IMR-90 (cell line): ENCODE data around the gene RC3H2. TPM values are rescaled to one million over a fixed set of nuclear protein-coding genes. Genes with fewer than 3 reads are reported as not detected.
A peak's percentile ranks its signal among the peaks of the same experiment; 100 is the strongest.

Experiments used
- ATAC-seq: fragments of 200-7000 bp; cut with Tn5 transposase; 2 replicates; pipeline ENCODE4 v1.9.1; 2020; ENCODE audit warnings: low read depth, mild to moderate bottlenecking, moderate library complexity
- BruUV-seq: library from RNA; stranded (reverse); fragments of 400-500 nt; replicated peaks from 2 replicates; lab custom pipeline; 2021; lab: Mats Ljungman, UMichigan
- CTCF ChIA-PET: fragments of 300-600 bp; formaldehyde crosslinking; extraction: SDS; loops from one replicate; lab custom pipeline; 2021; ENCODE audit warnings: antibody characterized with exemption; lab: Yijun Ruan, JAX
- POLR2A ChIA-PET: fragments of 300-600 bp; sonication (Branson Sonifier 250); formaldehyde crosslinking; loops from one replicate; lab custom pipeline; 2022; ENCODE audit warnings: antibody characterized with exemption; ENCODE audit not compliant: unreplicated experiment; lab: Charles Lee
- DNase-seq: peaks from one replicate; pipeline ENCODE4 v3.0.0; 2013
- H2AFZ ChIP-seq: replicated peaks from 2 replicates; pipeline ENCODE3; 2013; ENCODE audit warnings: low read length, mild to moderate bottlenecking; ENCODE audit not compliant: poor library complexity
- H2AK5ac ChIP-seq: 2 replicates; pipeline ENCODE4 v1.6.1; 2013; ENCODE audit warnings: low read depth, low read length, inconsistent platforms
- H2AK9ac ChIP-seq: replicated peaks from 2 replicates; pipeline ENCODE3; 2013; ENCODE audit warnings: mild to moderate bottlenecking, low read depth, low read length, moderate library complexity; ENCODE audit not compliant: poor library complexity
- H2BK120ac ChIP-seq: 2 replicates; pipeline ENCODE4 v1.6.1; 2013; ENCODE audit warnings: low read depth, low read length, inconsistent platforms
- H2BK15ac ChIP-seq: 3 replicates; pipeline ENCODE4 v1.6.1; 2013; ENCODE audit warnings: low read depth, low read length, inconsistent platforms
- H2BK20ac ChIP-seq: 2 replicates; pipeline ENCODE4 v1.6.1; 2013; ENCODE audit warnings: low read depth, mild to moderate bottlenecking, inconsistent platforms, low read length, moderate library complexity
- H2BK5ac ChIP-seq: 2 replicates; pipeline ENCODE4 v1.6.1; 2013; ENCODE audit warnings: mild to moderate bottlenecking, low read depth, low read length, inconsistent platforms; ENCODE audit not compliant: poor library complexity, severe bottlenecking
- H3K14ac ChIP-seq: replicated peaks from 2 replicates; pipeline ENCODE4 v1.6.1; 2013; ENCODE audit warnings: low read depth, low read length, inconsistent platforms
- H3K18ac ChIP-seq: 2 replicates; pipeline ENCODE4 v1.6.1; 2013; ENCODE audit warnings: low read depth, low read length, control low read depth
- H3K23ac ChIP-seq: 2 replicates; pipeline ENCODE4 v1.6.1; 2013; ENCODE audit warnings: low read depth, low read length, inconsistent platforms
- H3K27ac ChIP-seq: 2 replicates; pipeline ENCODE4 v1.5.1; 2013; ENCODE audit warnings: mild to moderate bottlenecking, control low read depth, low read length; ENCODE audit not compliant: insufficient read depth
- H3K27me3 ChIP-seq: 2 replicates; pipeline ENCODE4 v1.6.1; 2013; ENCODE audit warnings: low read length; ENCODE audit not compliant: control insufficient read depth, insufficient read depth
- H3K36me3 ChIP-seq: 2 replicates; pipeline ENCODE4 v1.6.1; 2013; ENCODE audit warnings: low read length, mixed read lengths; ENCODE audit not compliant: control insufficient read depth, insufficient read depth
- H3K4ac ChIP-seq: 2 replicates; pipeline ENCODE4 v1.6.1; 2013; ENCODE audit warnings: low read depth, low read length, inconsistent platforms
- H3K4me1 ChIP-seq: 2 replicates; pipeline ENCODE4 v1.6.1; 2013; ENCODE audit warnings: low read length, mixed read lengths; ENCODE audit not compliant: control insufficient read depth, insufficient read depth
- H3K4me2 ChIP-seq: 2 replicates; pipeline ENCODE4 v1.6.1; 2013; ENCODE audit warnings: low read depth, mild to moderate bottlenecking, control low read depth, low read length, moderate library complexity
- H3K4me3 ChIP-seq: 2 replicates; pipeline ENCODE4 v1.5.1; 2013; ENCODE audit warnings: low read depth, mild to moderate bottlenecking, control low read depth, low read length, moderate library complexity; ENCODE audit not compliant: insufficient read depth
- H3K56ac ChIP-seq: 2 replicates; pipeline ENCODE4 v1.6.1; 2013; ENCODE audit warnings: low read length, inconsistent platforms; ENCODE audit not compliant: insufficient read depth; ENCODE audit errors: extremely low read depth
- H3K79me1 ChIP-seq, 2 experiments: 2 replicates each; pipeline ENCODE4 v1.6.1; 2013; ENCODE audit warnings: low read length in 2 of 2, inconsistent platforms in 1 of 2, low read depth in 1 of 2
- H3K9ac ChIP-seq: 2 replicates; pipeline ENCODE4 v1.6.1; 2013; ENCODE audit warnings: low read depth, low read length, control low read depth
- H3K9me1 ChIP-seq: 2 replicates; pipeline ENCODE4 v1.6.1; 2013; ENCODE audit warnings: low read length, inconsistent platforms; ENCODE audit not compliant: insufficient read depth
- H3K9me3 ChIP-seq: 2 replicates; pipeline ENCODE4 v1.6.1; 2013; ENCODE audit warnings: low read length; ENCODE audit not compliant: control insufficient read depth, insufficient read depth
- H4K20me1 ChIP-seq: 2 replicates; pipeline ENCODE4 v1.6.1; 2013; ENCODE audit warnings: low read length, inconsistent platforms; ENCODE audit not compliant: insufficient read depth
- H4K5ac ChIP-seq: 2 replicates; pipeline ENCODE4 v1.6.1; 2013; ENCODE audit warnings: mild to moderate bottlenecking, low read depth, low read length, control low read depth
- H4K8ac ChIP-seq, 2 experiments: 2 replicates each; pipeline ENCODE4 v1.6.1; 2013; ENCODE audit warnings: low read depth in 2 of 2, low read length in 2 of 2, control low read depth in 1 of 2, inconsistent platforms in 1 of 2
- H4K91ac ChIP-seq: 2 replicates; pipeline ENCODE4 v1.6.1; 2013; ENCODE audit warnings: low read depth, low read length, inconsistent platforms; ENCODE audit not compliant: insufficient read depth
- MAFK ChIP-seq: IDR thresholded peaks from 2 replicates; pipeline ENCODE4 v1.6.1; 2012; ENCODE audit warnings: low read depth, low read length, improper control_type of control experiment
- RAD21 ChIP-seq: IDR thresholded peaks from 2 replicates; pipeline ENCODE4 v1.6.1; 2012; ENCODE audit warnings: low read length, improper control_type of control experiment
- RFX5 ChIP-seq: IDR thresholded peaks from 2 replicates; pipeline ENCODE4 v1.8.0; 2012; ENCODE audit warnings: low read depth, mild to moderate bottlenecking, low read length, moderate library complexity
- SMC3 ChIP-seq: fragments of 150-350 bp; IDR thresholded peaks from 2 replicates; pipeline ENCODE4 v1.6.1; 2016; ENCODE audit warnings: low read depth, mild to moderate bottlenecking, antibody characterized with exemption, low read length, moderate library complexity
- WGBS, 2 experiments: methylation state at CpG; one replicate each; pipeline versions ENCODE4 v1.1.5 to v1.1.7; 2013; ENCODE audit warnings: missing lambda C conversion rate in 2 of 2; ENCODE audit not compliant: insufficient read length in 1 of 2; ENCODE audit errors: extremely low coverage in 2 of 2; 5-methylcytosine and 5-hydroxymethylcytosine counted together
- dilution Hi-C: fragments of 300-500 bp; cut with HindIII; formaldehyde crosslinking; loops from one replicate; pipeline ENCODE4 v1.14.3; 2018; ENCODE audit warnings: low sequenced_read_pairs; ENCODE audit not compliant: unreplicated experiment
- in situ Hi-C: fragments of 300-500 bp; cut with MboI; formaldehyde crosslinking; loops from 3 replicates; pipeline ENCODE4 v1.14.3; 2019; ENCODE audit warnings: low sequenced_read_pairs, inconsistent platforms, mixed read lengths
- intact Hi-C: fragments of 100-400 bp; cut with micrococcal nuclease; formaldehyde crosslinking; loops from 2 replicates; pipeline ENCODE4 v1.10.0; 2022
- polyA plus RNA-seq, 3 experiments: library from polyadenylated mRNA; depleted of rRNA; stranded (reverse); fragments of >200 nt; gene quantifications; 2 replicates each; pipeline ENCODE4 v1.2.3, GENCODE V29; 2012; ENCODE audit warnings: low replicate concordance in 1 of 3
- total RNA-seq: library from RNA; depleted of rRNA; stranded (reverse); fragments of >200 nt; gene quantifications from 2 replicates; pipeline ENCODE4 v1.2.3, GENCODE V29; 2012

The RC3H2 gene
- total and polyA plus RNA-seq, 2 of the 4 experiments (the other 2 are of a cell fraction): 14.7 to 58.4 TPM

DNA sequence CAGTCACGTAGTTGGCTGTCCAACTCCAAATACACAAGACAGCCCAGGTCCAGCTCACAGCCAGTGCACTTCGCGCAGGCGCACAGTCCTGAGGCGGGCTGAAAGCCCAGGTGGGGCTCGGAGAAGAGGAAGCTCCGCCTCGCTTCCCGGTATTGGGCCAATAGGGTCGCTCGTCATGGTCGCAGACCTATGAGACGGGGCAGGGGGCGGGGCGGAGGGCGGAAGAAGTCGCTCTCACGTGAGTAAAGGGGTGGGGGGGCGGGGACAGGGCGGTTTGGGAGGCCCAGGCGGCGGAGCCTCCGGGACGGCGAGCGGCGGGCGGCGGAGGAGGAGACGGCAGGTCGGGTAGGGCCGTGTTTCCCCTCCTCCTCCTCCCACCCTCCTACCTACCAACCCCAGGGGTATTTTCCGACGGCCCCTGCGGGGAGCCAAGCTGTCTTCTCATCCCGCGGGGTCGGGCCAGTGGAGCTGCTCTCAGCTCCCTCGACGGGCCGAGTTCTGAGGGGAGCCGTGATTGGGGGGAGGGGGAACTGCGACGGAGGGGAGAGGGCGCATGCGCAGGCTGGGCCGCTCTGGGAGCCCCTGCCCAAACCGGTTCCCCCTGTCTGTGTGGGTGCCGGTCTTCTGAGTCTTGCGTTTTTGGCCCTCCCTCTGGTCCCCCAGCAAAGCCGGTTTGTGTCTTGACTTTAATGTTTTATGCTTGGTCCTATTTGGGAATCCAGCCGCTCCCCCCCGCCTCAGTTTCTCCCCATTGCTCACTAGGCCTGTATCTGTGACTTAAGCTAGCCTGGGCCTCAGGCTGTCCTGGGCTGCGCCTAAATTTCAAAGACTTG lies 35.8 kb upstream of the RC3H2 start, which contains the start of gene RABGAP1 (continued):
- no peak for TF ChIP-seq RAD21
- no peak for TF ChIP-seq SMC3
- TF ChIP-seq RFX5: no peak

GRCh38 chr9:122940454-122940748 lies 35.2 kb upstream of the RC3H2 start:
- peaks cover 11 to 38% of the 10 kb centered on the region in 2 experiments for H3K79me1 ChIP-seq
- peaks cover 5% of the 10 kb centered on the region for H3K4me1 ChIP-seq
- no peak for ATAC-seq
- H3K4ac ChIP-seq: peak overlapping the region; percentile 43
- no peak overlapping the region for H2BK15ac ChIP-seq
- H2BK20ac ChIP-seq: no peak overlapping the region
- H3K27ac ChIP-seq: peak overlapping the region; percentile 51; the same call in 1 of the 2 replicates
- peaks cover 15% of the 10 kb centered on the region; the same call in 1 of the 2 replicates for H4K20me1 ChIP-seq
- intact Hi-C loops (loop anchor here (1.0 to 2.0 kb wide), 2 partner anchors 9 to 36 kb away; partner anchors contain the start of genes RC3H2 and ZBTB26), in situ Hi-C loops (no loop called here), dilution Hi-C loops (no loop called here)
- peak overlapping the region; percentile 8; the same call in 1 of the 2 replicates for H3K9ac ChIP-seq
- H3K9me1 ChIP-seq: no peaks in the 10 kb centered on the region
- ChIA-PET POLR2A (interaction anchor here (0.7 to 1.1 kb wide), 4 partner anchors 9 to 31 kb away, joined by 3 to 5 read pairs (median 4); partner anchors contain the start of gene ZBTB26), CTCF (no interaction called here)
- BruUV-seq: no TSS peak
- H3K4me2 ChIP-seq: peak overlapping the region; percentile 98
- no peaks in the 10 kb centered on the region for H3K27me3 ChIP-seq
- H2BK5ac ChIP-seq: peak overlapping the region; percentile 39
- TF ChIP-seq MAFK: no peak
- H3K23ac ChIP-seq: no peak overlapping the region
- H2BK120ac ChIP-seq: no peak overlapping the region
- H3K56ac ChIP-seq: no peak overlapping the region
- peak overlapping the region; percentile 3; the same call in 1 of the 2 replicates for H4K91ac ChIP-seq
- H3K14ac ChIP-seq: peak overlapping the region; percentile 40
- H3K9me3 ChIP-seq: no peaks in the 10 kb centered on the region
- H4K5ac ChIP-seq: peak overlapping the region; percentile 96
- no peak overlapping the region for H3K18ac ChIP-seq
- WGBS, 2 experiments: no CpG with 5 or more reads among the region's 6 CpGs
- no peak for DNase-seq
- H2AFZ ChIP-seq: peak overlapping the region; percentile 72
- H2AK5ac ChIP-seq: peak overlapping the region; percentile 88; the same call in 1 of the 2 replicates
- H4K8ac ChIP-seq: peak overlapping the region; percentile 89 to 98
- H2AK9ac ChIP-seq: no peak overlapping the region
- peaks cover 14% of the 10 kb centered on the region for H3K36me3 ChIP-seq
- H3K4me3 ChIP-seq: peak overlapping the region; percentile 30
